IgD-negative memory B cell (primary cell): ENCODE measurements around the gene UNC5B. TPM values are rescaled to one million over a fixed set of nuclear protein-coding genes. Genes with fewer than 3 reads are reported as not detected.

Experiments
- H3K27ac Mint-ChIP-seq, 3 donors: one replicate each; pipeline ENCODE4 v1.8.0; 2020 to 2022; ENCODE audit warnings: mild to moderate bottlenecking in 3 of 3, mixed read lengths in 3 of 3, moderate library complexity in 1 of 3
- H3K27me3 Mint-ChIP-seq: one replicate; pipeline ENCODE4 v1.8.0; 2021; ENCODE audit warnings: mixed read lengths
- H3K36me3 Mint-ChIP-seq: one replicate; pipeline ENCODE4 v1.8.0; 2020; ENCODE audit warnings: mild to moderate bottlenecking, mixed read lengths
- H3K4me1 Mint-ChIP-seq, 3 donors: one replicate each; pipeline ENCODE4 v1.8.0; 2020 to 2022; ENCODE audit warnings: mixed read lengths in 3 of 3, mild to moderate bottlenecking in 1 of 3
- H3K4me3 Mint-ChIP-seq, 4 donors: one replicate each; pipeline ENCODE4 v1.8.0; 2020 to 2022; ENCODE audit warnings: mild to moderate bottlenecking in 4 of 4, mixed read lengths in 4 of 4, moderate library complexity in 3 of 4
- H3K9me3 Mint-ChIP-seq, 3 donors: one replicate each; pipeline ENCODE4 v1.8.0; 2020 to 2021; ENCODE audit warnings: mixed read lengths in 3 of 3, mild to moderate bottlenecking in 1 of 3
- polyA plus RNA-seq: library from polyadenylated mRNA; unstranded; fragments of 300-500 nt; fragmentation: Illumina TruSeq; gene quantifications from one replicate; pipeline ENCODE4 v1.2.3, GENCODE V29; 2021

The UNC5B gene
- polyA plus RNA-seq, 1 donor from 2014 or later, result not detected

- H3K36me3 Mint-ChIP-seq, result peaks cover 3% of the 10 kb centered on the region
- H3K27me3 Mint-ChIP-seq, result no peaks in the 10 kb centered on the region
- no peaks in the 10 kb centered on the region for H3K9me3 Mint-ChIP-seq
- H3K27ac Mint-ChIP-seq, result no peak overlapping the region
- peaks cover 0 to 1% (median 0%) of the 10 kb centered on the region in 3 donors for H3K4me1 Mint-ChIP-seq
- no peak overlapping the region for H3K4me3 Mint-ChIP-seq
Measured at GRCh38 chr10:71346731-71347130, 134.4 kb downstream of the UNC5B start.

DNA sequence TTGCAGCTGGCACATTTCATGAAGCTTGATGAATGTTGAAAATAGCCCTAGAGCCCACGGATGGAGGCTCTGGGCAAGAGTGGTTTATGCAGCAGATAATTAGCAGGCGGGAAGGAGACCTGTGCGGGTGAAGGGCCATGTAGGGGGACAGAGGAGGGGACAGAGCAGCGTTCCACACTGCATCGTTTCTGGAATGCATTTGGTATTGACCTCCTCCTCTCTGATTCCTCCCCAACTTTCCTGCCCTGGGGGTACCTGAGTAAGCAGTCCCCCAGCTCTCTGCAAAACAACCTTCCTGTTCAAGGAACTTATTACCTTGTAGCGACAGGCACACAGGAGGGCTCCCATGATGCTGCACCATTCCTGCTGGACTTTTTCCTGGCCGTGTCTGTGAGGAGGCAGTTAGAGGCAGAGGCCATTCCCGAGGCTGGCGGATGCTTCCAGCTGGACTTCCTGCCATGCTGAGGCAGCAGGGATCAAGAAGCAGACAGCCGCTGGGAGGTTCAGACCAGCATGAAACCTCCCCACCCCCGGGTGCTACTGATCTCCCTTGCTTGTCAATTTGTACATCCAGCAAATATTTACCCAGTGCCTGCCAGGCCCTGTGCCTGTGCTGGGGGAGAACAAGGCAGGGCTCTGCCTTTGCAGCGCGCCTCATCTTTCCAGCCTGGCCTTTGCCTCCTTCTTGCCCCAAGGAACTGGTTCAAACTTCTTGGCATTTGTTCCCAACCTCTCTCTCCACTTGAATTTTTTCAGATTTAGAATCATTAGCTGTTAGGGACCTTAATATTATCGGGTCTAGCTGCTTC lies 135.4 kb downstream of the UNC5B start:
- peak overlapping the region in 1 of 3 donors; percentile 31 for H3K27ac Mint-ChIP-seq

GRCh38 chr10:71348850-71349249 lies 136.5 kb downstream of the UNC5B start:
- Mint-ChIP-seq H3K36me3 (peaks cover 3% of the 10 kb centered on the region), H3K9me3 (no peaks in the 10 kb centered on the region), H3K4me3 (peak overlapping the region in 1 of 4 donors; percentile 58), H3K27ac (no peak overlapping the region), H3K27me3 (no peaks in the 10 kb centered on the region), H3K4me1 (peaks cover 0 to 1% (median 0%) of the 10 kb centered on the region in 3 donors)

More for the DNA sequence above, 135.4 kb downstream of the UNC5B start:
- H3K9me3 Mint-ChIP-seq, result no peaks in the 10 kb centered on the region
- H3K4me1 Mint-ChIP-seq, result peaks cover 0 to 1% (median 0%) of the 10 kb centered on the region in 3 donors
- H3K27me3 Mint-ChIP-seq, result no peaks in the 10 kb centered on the region
- H3K36me3 Mint-ChIP-seq, result peaks cover 3% of the 10 kb centered on the region
- no peak overlapping the region for H3K4me3 Mint-ChIP-seq

GRCh38 chr10:71349406-71349805 lies 137.0 kb downstream of the UNC5B start:
- Mint-ChIP-seq H3K36me3 (peaks cover 3% of the 10 kb centered on the region), H3K27ac (no peak overlapping the region), H3K27me3 (no peaks in the 10 kb centered on the region), H3K9me3 (no peaks in the 10 kb centered on the region), H3K4me3 (peak overlapping the region in 1 of 4 donors; percentile 81), H3K4me1 (peaks cover 0 to 1% (median 0%) of the 10 kb centered on the region in 3 donors)

DNA sequence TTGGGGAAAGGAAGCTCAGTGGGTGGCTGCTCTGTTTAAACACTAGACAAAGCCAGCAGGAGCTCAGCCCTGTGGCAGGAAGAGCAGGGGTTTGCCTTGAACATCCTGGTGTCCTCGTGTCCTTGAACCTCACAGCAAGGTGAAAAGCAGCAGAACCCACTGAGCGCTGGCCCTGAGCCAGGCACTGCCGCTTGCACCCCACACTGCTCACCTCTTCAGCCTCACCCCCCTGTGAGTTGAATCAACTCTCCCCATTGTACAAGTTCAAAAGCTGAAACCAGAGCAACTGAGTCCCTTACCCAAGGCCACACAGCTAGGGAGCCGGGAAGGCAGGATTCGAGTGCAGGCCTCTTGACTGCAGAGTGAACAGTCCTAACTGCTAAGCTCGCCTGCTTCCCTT lies 138.7 kb downstream of the UNC5B start:
- no peaks in the 10 kb centered on the region for H3K9me3 Mint-ChIP-seq
- H3K4me3 Mint-ChIP-seq, result no peak overlapping the region
- no peaks in the 10 kb centered on the region for H3K27me3 Mint-ChIP-seq
- H3K4me1 Mint-ChIP-seq, result peaks cover 0 to 1% (median 0%) of the 10 kb centered on the region in 3 donors
- H3K36me3 Mint-ChIP-seq, result peaks cover 5% of the 10 kb centered on the region
- H3K27ac Mint-ChIP-seq, result peak overlapping the region in 1 of 3 donors; percentile 59

- Mint-ChIP-seq H3K27ac (no peak overlapping the region), H3K4me3 (no peak overlapping the region), H3K27me3 (no peaks in the 10 kb centered on the region), H3K9me3 (no peaks in the 10 kb centered on the region), H3K36me3 (peaks cover 5% of the 10 kb centered on the region), H3K4me1 (peaks cover 0 to 1% (median 0%) of the 10 kb centered on the region in 3 donors)
Measured at GRCh38 chr10:71351628-71352319, 139.4 kb downstream of the UNC5B start.

Other genes with a start within 250 kb of the UNC5B start
- 9.0 TPM for gene SLC29A3, start 106.7 kb downstream of the UNC5B start, polyA plus RNA-seq
- gene CDH23, start 184.3 kb downstream of the UNC5B start, polyA plus RNA-seq, result not detected